ENCODE results near the gene ZNF236.

- no peak for TF ChIP-seq POLR2A (IDR thresholded peaks at IDR 0.05)
- no peak for TF ChIP-seq CTCF (IDR thresholded peaks at IDR 0.05)
Observed at GRCh38 chr18:76846217-76846616, 23.9 kb downstream of the ZNF236 start.

All from sigmoid colon (tissue), 3 donors.